HG03039 (cell line): ENCODE measurements around the gene CPNE6.
A peak's percentile ranks its signal among the peaks of the same experiment; 100 is the strongest.

Experiments used
- ATAC-seq: cut with Tn5 transposase; IDR thresholded peaks from one replicate; pipeline ENCODE4 v1.9.1; 2021; ENCODE audit warnings: mild to moderate bottlenecking, moderate library complexity; ENCODE audit not compliant: unreplicated experiment

The CPNE6 gene

DNA sequence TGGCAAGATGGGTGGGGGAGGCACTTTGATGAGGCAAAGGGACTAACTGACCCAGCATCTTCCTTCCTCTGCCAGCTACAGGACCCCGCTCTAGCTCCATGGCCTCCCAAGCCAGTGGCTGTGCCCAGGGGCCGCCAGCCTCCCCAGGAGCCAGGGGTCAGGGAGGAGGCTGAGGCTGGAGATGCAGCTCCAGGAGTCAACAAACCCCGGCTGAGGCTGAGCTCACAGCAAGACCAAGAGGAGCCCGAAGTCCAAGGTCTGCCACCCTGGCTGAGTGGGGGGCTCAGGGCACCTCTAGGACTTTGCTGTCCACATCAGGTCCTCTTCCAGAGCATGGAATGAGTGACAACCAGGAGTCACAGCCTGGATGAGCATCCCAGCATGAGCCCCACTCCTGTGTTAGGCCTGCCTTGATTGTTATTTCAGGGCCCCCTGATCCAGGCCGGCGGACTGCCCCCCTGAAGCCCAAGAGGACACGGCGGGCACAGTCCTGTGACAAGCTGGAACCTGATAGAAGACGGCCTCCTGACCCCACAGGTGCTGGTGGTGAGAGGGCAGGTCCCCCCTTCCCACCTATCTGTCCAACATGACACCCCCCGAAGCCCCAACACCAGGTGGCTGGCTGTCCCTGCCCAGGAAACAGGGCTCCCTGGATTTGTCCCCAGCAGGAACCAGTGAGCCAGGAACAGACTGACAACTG is 2.5 kb upstream of the CPNE6 start:
- no peak for ATAC-seq

DNA sequence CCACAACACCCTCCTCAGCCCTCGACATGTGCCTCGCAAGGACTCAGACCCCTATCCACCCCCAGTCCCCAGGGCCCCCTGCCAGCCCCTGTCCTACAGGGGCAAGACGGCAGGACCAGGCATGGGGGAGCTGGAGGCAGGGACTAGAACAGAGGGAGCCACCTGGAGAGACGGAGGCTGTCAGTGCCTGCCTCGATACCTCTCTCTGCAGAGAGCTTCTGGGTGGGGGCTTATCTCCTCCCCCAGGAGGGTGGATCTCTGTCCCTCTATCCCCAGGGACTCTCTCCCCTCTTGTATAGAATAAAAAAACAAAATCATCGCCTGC is 2.0 kb upstream of the CPNE6 start:
- no peak for ATAC-seq

DNA sequence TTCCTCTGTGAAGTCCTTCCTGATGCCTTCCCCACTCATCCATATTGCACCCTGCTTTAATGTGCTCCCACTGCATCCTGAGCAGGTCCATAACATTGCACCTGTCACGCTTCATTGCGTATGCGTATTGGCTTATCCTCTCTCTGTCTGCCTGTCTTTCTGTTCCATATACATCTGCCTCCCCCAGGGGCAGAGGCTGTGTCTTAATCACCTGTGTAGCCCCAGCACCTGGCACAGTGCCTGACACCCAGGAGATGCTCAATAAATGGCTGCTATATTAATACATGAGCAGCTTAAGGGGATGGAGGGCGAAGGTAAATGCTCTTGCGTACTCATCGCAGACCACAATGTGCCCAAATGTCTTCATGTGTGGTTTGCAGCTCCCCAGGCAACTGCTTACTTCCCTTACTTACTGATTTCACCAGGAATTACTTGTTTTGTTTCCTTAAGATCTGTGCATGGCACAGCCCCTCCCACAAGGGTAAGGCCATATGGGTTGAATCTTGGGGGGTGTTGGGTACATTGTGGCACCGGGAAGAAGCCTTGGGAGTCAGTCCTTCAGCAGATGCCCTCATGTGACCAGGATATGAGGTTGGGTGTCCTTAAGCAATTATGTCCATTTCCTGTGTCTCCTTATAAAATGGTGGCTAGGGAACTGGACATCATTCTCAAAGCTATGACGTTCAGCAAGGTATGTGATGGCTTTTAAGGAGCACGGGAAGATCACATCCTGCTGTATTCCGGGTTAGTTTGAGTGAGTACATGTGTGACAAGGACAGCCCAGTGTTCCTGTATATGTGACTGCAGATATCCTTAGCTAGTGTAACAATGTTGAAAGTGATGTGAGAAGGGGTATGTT is 848 bp upstream of the CPNE6 start:
- no peak for ATAC-seq

DNA sequence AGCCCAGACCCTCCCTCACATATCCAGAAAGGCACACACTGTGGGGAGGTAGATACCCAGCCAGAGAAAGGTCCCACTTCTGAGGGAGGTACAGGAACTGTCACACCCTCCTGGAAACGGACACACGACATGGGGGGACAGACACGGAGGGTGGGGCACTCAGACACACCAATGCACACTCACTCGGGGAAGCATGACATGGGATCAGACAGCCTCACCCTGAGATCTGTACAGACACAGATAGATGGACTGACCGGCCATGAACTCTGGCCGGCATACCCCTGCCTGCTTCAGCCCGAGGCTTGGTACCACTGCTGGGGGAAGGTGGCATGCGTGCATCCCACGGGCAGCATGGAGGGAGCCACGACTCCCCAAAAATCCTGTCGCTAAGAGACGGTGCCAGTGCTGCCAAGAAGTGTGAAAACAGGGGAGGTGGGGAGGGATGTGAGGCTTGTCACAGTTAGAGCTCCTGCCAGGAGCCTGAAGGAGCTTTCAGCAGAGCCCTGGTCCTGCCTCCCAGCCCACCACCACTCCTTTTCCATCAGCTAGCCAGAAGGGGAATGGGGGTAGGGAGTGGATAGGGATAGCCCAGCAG is 571 bp downstream of the CPNE6 start:
- ATAC-seq: no peak

DNA sequence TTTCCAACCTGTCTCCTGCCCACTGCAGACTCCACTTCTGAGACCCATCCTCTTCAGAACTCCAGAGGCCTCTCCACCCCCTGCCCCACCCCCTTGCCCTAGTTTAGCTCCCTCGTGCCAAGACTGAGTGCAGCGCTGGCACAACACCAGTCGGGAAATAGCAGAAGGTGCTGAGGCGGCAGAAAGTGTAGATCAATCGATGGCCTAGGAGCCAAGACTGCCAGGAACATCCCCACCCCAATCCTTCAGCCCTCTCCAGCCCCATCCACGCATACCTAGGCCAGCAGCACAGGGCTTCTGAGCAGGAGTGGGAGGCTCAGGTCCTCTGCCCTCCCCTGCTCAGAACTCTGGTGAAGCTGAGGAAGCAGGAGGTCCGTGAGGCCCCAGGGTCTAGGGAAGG is 1.1 kb downstream of the CPNE6 start:
- ATAC-seq: no peak

DNA sequence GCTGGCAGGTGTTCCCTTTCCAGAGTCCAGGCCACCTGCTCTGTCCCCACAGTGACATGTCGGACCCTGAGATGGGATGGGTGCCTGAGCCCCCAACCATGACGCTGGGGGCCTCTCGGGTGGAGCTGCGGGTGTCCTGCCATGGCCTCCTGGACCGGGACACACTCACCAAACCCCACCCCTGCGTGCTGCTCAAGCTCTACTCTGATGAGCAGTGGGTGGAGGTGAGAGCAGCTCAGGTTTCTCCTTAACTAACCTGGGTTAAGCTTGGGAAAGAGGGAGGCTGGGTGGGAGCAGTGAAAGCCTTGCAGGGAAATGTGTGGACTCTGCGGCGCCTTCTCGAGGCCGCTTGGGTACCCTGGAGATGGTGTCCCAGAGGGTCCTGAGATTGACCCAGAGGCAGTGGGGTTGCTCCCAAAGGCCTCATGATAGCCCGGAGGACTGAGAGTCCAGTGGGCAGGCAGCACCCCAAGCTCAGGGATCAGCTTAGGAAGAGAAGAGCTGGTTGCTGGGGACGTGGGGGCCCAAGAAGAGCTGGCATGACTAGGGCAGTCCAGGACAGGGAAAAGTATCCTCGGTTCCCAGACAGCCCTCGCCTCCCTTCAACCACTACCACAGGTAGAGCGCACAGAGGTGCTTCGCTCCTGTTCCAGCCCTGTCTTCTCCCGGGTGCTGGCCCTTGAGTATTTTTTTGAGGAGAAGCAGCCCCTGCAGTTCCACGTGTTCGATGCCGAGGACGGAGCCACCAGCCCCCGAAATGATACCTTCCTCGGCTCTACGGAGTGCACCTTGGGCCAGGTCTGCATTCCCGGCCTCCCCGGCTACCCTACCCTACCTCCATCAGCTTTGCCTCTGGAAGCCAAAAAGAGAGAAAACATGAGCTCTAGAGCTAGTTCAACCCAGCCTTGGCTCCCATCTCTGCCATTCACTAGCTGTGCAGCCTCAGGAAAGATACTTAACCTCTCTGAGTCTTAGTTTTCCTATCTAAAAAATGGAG is 1.8 kb downstream of the CPNE6 start:
- no peak for ATAC-seq

DNA sequence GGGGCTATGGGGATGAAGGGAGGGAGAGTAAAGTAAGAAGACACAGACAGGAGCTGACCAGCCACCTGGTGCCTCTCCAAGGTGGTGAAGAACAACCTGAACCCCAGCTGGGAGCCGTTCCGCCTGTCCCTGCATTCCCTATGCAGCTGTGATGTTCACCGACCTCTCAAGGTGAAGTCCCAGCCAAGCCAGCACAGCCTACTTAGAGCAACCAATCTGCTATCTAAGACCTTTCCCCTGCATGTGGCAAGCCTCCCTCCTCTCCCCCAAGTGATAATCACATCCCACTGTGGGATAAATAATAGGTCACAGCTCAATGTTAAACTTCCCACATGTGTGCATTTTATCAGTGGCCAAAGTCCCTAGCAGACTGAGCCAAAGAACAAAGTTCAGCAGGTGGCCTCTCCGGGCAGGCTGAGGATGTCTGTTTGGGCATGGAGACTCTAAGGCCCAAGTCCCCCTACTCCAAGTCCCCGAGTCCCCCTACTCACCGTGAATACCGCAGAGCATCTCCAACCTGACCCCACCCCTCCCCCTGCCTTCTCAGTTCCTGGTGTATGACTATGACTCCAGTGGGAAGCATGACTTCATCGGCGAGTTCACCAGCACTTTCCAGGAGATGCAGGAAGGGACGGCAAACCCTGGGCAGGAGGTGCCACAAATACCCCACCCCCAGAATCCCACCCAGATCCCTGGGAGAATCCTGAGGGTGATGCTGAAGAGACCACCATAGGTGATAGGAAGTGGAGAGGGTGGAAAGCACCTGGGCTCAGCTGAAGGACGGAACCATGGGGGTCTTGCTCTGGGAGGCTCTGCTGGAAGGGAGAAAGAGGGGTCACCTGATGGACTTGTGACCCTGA is 3.5 kb downstream of the CPNE6 start:
- ATAC-seq: no peak

DNA sequence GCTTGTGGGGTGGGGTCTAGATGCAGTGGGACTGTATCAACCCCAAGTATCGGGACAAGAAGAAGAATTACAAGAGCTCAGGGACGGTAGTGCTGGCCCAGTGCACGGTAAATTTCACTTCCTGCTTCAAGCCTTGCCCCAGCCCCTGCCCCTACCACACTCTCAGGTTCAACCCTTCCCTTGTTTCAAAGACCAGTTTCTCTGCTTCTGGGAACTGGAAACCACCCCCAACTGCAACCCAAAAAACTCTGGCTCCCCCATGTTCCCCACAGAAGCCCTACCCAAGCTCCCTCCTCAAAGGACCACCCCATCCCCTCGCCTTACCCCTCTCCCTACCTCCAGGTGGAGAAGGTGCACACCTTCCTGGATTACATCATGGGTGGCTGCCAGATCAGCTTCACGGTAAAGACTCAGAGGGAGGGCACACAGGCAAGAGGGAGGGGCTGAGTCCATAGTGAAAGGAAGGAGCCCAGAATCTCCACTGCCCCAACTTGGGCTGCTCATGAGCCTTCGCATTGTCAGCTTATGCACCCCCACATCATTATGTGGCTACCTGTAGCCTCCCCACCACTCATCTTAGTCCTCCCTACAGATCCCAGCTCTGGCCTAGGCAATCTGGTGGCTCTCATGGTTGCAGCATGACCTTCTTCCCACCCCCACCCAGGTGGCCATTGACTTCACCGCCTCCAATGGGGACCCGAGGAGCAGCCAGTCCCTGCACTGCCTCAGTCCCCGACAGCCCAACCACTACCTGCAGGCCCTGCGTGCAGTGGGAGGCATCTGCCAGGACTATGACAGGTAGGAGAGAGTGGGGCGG is 4.3 kb downstream of the CPNE6 start:
- no peak for ATAC-seq

DNA sequence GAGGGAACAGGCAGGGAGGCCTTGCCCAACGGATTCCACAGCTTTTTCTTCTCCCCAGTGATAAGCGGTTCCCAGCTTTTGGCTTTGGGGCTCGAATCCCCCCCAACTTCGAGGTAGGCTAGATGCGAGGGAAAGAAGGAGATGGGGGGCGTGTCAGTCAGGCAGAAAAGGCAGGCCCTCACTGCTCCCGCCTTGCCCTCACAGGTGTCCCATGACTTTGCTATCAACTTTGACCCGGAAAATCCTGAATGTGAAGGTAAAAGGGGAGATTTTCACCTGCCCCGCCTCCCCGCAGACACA is 4.9 kb downstream of the CPNE6 start:
- ATAC-seq: no peak

DNA sequence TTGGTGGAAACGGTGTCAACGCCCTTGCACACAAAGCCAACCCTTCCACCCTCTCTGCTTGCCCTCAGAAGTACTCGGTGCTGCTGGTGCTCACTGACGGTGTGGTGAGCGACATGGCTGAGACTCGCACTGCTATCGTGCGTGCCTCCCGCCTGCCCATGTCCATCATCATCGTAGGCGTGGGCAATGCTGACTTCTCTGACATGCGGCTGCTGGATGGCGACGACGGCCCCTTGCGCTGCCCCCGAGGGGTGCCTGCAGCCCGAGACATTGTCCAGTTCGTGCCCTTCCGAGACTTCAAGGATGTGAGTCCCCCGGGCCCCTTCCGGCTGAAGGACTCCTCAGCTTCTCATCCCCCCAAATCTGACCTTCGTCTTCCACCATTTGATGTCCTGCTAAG is 5.7 kb downstream of the CPNE6 start:
- no peak for ATAC-seq

DNA sequence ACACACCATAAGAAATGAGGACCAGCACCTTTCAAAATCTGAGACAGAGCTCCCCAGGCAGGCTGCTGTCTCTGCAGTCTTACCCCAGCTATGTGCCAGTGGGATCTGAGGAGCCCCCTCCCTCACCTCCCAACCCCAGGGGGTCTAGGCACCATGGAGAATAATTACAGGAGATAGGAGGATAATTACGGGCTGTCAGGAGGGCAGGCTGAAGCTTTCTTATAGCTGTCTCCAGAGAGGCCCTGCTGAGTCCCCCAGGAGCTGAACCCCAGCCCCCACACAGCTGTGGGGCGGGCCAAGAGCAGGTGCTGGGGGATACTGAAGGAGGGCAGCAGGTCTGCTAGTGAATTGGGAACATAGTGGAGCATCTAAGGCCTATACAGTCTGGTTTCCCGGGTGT is 6.8 kb downstream of the CPNE6 start:
- no peak for ATAC-seq

DNA sequence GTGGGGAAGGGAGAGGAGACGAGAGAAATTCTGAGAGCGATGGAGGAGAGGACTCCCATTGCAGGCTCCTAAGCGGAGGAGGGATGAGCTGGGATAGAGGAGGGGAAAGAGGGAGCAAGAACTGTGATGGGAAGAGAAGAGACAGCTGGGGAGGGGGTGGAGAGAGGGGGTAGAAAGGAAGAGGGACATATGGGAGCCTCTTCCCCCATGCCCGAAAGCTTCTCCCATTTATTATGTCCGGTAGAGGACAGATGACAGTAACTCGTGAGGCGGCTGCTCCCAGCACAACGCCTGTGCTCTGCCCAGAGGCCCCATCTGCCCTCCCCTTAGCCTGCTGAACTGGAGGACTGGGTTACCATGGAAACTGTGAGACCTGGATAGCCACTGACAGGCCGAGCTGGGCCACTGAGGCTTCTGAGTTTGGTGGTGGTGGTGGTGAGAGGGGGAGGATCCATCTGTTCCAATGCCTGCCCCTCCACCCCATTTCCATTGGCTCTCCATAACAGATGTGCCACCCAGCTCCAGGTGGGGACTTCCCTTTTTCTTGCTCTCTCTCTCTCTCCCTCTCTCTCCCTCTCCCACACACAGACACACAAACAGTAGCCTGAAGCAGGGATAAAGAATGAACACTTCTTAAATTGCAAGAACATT is 8.3 kb downstream of the CPNE6 start:
- ATAC-seq: no peak

DNA sequence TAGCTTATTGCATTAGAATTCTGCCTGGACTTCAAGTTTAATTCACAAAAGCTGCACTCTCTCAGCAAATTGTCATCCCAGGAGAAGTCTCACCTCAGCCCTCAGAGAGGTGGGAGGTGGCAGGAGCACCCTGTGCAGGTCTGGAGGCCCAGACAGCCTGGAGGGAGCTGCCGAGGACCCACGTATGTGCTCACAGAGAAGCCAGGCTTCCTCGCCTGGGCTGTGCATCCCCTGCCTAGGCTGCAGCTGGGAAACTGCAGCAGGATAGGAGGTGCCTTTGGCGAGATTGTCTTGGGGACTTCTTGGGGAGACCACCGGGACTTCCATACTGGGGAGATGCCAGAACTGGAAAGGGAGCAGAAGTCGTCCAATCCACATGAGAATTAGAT is 8.8 kb downstream of the CPNE6 start:
- no peak for ATAC-seq

DNA sequence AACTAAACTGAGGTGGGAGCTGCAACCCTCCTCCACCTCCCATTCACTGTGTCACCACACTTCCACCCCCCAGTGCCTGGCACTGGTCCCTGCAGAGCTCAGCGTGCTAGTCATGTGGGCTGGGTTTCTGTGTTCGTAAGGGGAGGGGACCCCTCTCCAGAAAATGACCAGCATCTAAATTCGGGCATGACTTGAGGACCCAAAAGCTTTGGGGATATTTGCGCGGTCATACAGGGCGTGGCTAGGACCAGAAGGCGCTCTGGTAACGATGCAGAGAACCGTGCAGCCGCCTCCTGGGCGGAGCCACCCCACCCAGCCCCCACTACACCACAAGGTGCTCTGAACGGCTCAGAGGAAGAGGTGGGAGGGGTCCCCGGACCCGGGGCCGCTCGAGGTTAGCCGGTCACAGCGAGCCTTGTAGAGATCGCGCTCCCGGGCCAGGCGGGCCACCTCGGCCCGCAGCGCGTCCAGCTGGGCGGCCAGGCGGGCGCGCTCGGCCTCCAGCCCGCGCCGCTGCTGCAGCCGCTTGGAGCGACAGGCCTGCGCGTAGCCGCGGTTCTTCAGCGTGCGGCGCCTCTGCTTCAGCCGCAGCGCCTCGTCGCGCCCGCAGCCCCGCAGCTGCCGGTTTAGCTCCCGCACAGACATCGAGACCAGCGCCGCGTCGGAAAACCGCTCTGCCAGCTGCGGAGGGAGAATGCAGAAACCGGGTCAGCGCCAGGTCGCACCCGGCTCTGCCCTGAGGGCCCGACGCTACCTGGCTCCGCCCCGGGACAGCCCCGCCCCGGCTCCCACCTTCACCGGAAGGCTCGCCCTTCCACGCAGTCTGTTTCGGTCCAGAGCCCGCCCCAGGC is 9.8 kb downstream of the CPNE6 start:
- ATAC-seq: peak; percentile 78

DNA sequence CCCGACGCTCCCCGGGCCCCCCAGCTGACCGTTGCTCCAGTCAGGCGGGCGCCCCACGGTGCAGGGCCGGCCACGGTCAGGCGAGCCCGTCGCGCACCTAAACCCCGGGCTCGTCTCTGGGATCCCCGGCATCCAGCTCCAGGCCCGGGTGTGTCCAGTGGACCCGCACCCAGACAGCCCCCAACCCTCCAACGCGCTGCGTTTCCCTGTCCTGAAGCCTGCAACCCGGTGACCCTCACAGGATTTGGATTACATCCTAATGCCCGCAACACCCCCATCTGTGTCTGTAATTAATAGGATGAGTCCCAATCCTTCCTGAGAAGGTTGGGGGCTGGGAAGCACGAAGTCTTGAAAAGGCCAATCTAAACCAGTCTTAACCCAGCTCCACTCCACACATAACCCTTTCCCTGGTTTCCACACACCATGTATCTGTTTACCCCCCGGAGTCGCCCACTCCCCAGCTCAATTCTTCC is 10.4 kb downstream of the CPNE6 start:
- no peak for ATAC-seq

DNA sequence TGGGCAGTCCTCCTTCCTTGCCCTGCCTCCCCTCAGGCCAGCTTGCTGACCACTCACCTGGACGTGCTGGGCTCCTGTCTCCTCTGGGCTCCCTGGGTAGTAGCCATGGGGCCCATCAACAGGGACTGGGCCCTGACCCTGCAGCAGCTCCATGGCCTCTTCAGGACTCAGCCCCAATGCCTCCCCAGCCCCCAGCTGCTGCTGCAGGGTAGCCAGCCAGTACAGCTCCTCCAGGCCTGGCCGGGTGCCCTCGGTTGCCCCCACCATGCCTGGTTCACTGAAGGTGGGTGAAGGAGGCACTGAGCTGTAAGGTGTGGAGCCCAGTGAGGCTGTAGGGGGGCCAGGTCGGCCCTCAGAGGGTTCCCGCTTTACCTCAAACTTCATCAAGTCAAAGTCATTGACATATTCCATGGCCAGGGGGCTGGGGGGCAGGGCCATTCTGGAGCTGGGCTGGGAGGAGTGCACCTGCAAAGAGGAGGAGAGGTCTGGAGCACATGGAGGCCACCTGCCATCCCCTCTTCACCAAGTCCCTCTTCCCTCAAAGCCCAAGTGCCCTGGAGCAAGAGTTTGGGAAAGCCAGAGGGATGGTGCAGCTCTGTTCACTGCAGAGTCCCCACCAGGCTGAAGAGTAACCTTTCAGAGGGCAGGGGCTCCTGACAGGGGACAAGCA is 11.2 kb downstream of the CPNE6 start:
- no peak for ATAC-seq

DNA sequence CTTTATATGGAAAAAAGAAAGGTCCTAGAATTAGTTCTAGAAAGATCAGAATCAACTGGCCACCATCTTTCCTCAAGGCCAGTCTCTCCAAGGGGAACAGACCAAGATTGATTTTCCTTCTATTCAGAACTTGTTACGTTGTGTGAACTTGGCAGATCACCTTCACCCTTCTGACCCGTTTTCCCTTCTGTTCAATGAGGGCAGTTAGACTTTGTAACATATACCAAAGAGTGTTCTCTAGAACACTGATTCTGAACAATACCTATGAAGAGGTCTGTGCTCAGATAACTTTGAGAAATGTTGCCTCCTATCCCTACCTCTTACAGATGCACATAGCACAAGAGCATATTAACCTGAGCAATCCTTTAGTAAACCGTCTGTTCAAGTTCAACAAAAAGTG is 12.1 kb downstream of the CPNE6 start:
- ATAC-seq: no peak
